Measurements from ENCODE around the gene CREB3L2. TPM values are rescaled to one million over a fixed set of nuclear protein-coding genes. Genes with fewer than 3 reads are reported as not detected.

The CREB3L2 gene
- polyA plus RNA-seq, 2 of the 4 experiments (the other 2 are of a cell fraction) = 16.3 to 32.2 TPM

DNA sequence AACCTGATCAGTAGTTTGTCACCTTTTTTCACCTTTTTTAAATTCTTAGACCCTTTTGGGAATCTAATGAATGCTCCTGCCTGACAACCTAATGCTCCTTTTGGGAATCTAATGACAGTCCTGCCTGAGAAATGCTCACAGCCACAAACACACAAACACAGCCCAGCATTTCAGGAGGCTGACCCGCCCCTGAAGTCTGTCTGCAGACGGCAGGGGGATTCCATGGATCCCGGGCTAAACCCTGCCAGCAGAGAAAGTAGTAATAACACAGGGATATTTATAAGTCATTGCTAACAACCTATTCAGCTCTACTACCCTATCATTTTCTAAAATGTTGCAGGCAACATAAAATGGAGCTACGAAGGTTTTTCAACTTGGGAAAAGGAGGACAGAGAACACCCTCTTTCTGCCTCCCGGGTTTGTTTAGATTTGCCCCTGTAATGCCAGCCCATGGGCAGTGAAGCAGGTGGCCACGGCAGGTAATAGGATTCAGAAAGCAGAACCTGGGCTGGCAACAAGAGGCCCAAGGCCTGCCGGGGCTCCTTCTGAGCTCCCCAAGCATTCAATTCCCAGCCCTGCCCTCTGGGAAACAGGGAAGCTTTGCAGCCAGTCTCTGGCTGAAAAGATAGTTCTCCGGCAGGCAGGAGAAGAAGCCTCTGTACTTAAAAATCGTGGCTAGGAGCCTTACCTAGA, 65.2 kb downstream of the CREB3L2 start:
- ATAC-seq (peak in 1 of 2 experiments; percentile 20; a peak in 1 of 6 replicates), FAIRE-seq (no peak), DNase-seq (ENCODE audit: low read depth in 1 of 2, low spot score in 1 of 2) (no peak)
- Histone ChIP-seq H3K4me1 (peaks cover 28% of the 10 kb centered on the region), H3K9me3 (no peaks in the 10 kb centered on the region), H3K4me2 (no peak overlapping the region), H3K4me3 (no peak overlapping the region), H3K27ac (peak overlapping the region in 1 of 2 experiments; percentile 58; a peak in 2 of 6 replicates)
- TF ChIP-seq CHD2 (IDR thresholded peaks at IDR 0.05; ENCODE audit: low read length, partially characterized antibody) (no peak), RAD21 (conservative IDR thresholded peaks at IDR 0.05 in 1 of 2, IDR thresholded peaks at IDR 0.05 in 1 of 2) (no peak), MAZ (IDR thresholded peaks at IDR 0.05; ENCODE audit: borderline replicate concordance, low read depth, low read length) (no peak), USF2 (IDR thresholded peaks at IDR 0.05) (no peak), CBX8 (IDR thresholded peaks at IDR 0.05) (no peak), RARB (CRISPR knock-in tag; IDR thresholded peaks at IDR 0.05) (no peak), FOSB (CRISPR knock-in tag; IDR thresholded peaks at IDR 0.05) (no peak), FOSL2 (IDR thresholded peaks at IDR 0.05) (no peak), FOSL2 (CRISPR knock-in tag; IDR thresholded peaks at IDR 0.05) (no peak)
- WGBS (ENCODE audit: missing lambda C conversion rate) = 82% methylated on average over 9 of the region's 9 CpGs
- CTCF ChIA-PET = interaction anchor here (1.0 to 5.3 kb wide), 4 partner anchors 9 to 67 kb away, joined by 3 to 16 read pairs (median 4); no protein-coding TSS in a partner anchor
- POLR2A ChIA-PET = interaction anchor here (0.6 to 0.7 kb wide), 2 partner anchors 10 to 17 kb away, joined by 3 read pairs; no protein-coding TSS in a partner anchor

GRCh38 chr7:137935884-137936508, 65.9 kb downstream of the CREB3L2 start:
- ChIA-PET POLR2A (no interaction called here), CTCF (interaction anchor here (1.0 to 5.3 kb wide), 3 partner anchors 9 to 67 kb away, joined by 3 to 16 read pairs (median 4); no protein-coding TSS in a partner anchor)
- TF ChIP-seq RCOR1 (IDR thresholded peaks at IDR 0.05; ENCODE audit: low read depth, low read length) (no peak), USF2 (IDR thresholded peaks at IDR 0.05) (no peak), HOXB13 (CRISPR knock-in tag; IDR thresholded peaks at IDR 0.05; ENCODE audit: low read depth) (no peak), HES2 (IDR thresholded peaks at IDR 0.05) (no peak), CEBPB (IDR thresholded peaks at IDR 0.05) (no peak), ZC3H11A (IDR thresholded peaks at IDR 0.05) (no peak), JUN (IDR thresholded peaks at IDR 0.05) (no peak), CBX8 (IDR thresholded peaks at IDR 0.05) (no peak)
- TF ChIP-seq, protein P1, sequence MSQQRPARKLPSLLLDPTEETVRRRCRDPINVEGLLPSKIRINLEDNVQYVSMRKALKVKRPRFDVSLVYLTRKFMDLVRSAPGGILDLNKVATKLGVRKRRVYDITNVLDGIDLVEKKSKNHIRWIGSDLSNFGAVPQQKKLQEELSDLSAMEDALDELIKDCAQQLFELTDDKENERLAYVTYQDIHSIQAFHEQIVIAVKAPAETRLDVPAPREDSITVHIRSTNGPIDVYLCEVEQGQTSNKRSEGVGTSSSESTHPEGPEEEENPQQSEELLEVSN (IDR thresholded peaks at IDR 0.05; ENCODE audit: borderline replicate concordance, low read depth) = no peak
- TF ChIP-seq, protein P2, sequence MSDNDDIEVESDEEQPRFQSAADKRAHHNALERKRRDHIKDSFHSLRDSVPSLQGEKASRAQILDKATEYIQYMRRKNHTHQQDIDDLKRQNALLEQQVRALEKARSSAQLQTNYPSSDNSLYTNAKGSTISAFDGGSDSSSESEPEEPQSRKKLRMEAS (IDR thresholded peaks at IDR 0.05) = no peak
- Histone ChIP-seq H3K4me2 (no peak overlapping the region), H3K4me1 (peaks cover 34% of the 10 kb centered on the region), H3K9me3 (no peaks in the 10 kb centered on the region), H3K27ac (peak overlapping the region in 1 of 2 experiments; percentile 8; a peak in 1 of 6 replicates), H3K4me3 (no peak overlapping the region)
- no peak for DNase-seq (ENCODE audit: low read depth in 1 of 2, low spot score in 1 of 2)
- no peak for ATAC-seq
- WGBS (ENCODE audit: missing lambda C conversion rate) = 90% methylated on average over 7 of the region's 7 CpGs
- FAIRE-seq = no peak

Measured in A549 (cell line).